Measurements from ENCODE around the gene CTNNA3. TPM values are rescaled to one million over a fixed set of nuclear protein-coding genes. Genes with fewer than 3 reads are reported as not detected.

The CTNNA3 gene
- total RNA-seq, 1 experiment from 2014 or later, result 0.32 TPM

- no peak overlapping the region for H3K27ac ChIP-seq (ENCODE audit: low read depth, low read length)
- intact Hi-C loops (cut with micrococcal nuclease), result no loop called here
- ChIA-PET POLR2A (no interaction called here), RAD21 (ENCODE audit: low non-redundant PET in 1 of 2, low total read pairs in 2 of 2, uncharacterized antibody in 2 of 2, unreplicated experiment in 2 of 2) (no interaction called here), CTCF (no interaction called here)
- no peaks in the 10 kb centered on the region for H3K79me2 ChIP-seq (ENCODE audit: insufficient read depth, low read length)
- no peaks in the 10 kb centered on the region for H4K20me1 ChIP-seq (ENCODE audit: insufficient read depth)
- no peak overlapping the region for H3K4me2 ChIP-seq (ENCODE audit: low read length)
- no peak for ATAC-seq
- H3K4me3 ChIP-seq (replicated peaks in 1 of 2; ENCODE audit: low read depth in 1 of 2, low read length in 2 of 2), result no peak overlapping the region
- BruUV-seq (replicated peaks), result no TSS peak
- no peaks in the 10 kb centered on the region for H3K9me2 ChIP-seq (ENCODE audit: insufficient read depth)
- H3K27me3 ChIP-seq (ENCODE audit: insufficient read depth, low read length), result no peaks in the 10 kb centered on the region
- no peak for DNase-seq (ENCODE audit: low read depth, low spot score)
- no peaks in the 10 kb centered on the region for H3K9me3 ChIP-seq (ENCODE audit: control insufficient read depth in 1 of 2, insufficient read depth in 1 of 2, low read depth in 1 of 2, low read length in 2 of 2)
- no peaks in the 10 kb centered on the region for H3K4me1 ChIP-seq (ENCODE audit: control insufficient read depth in 1 of 2, insufficient read depth in 2 of 2, low read length in 2 of 2)
- H3K9ac ChIP-seq (ENCODE audit: low read length), result no peak overlapping the region
- H3K36me3 ChIP-seq (ENCODE audit: control insufficient read depth in 1 of 2, insufficient read depth in 2 of 2, low read length in 2 of 2), result no peaks in the 10 kb centered on the region
- H2AFZ ChIP-seq (ENCODE audit: low read depth, low read length, poor library complexity, severe bottlenecking), result no peak overlapping the region
- TF ChIP-seq POLR2AphosphoS5 (IDR thresholded peaks at IDR 0.05; ENCODE audit: low read depth, low read length) (no peak), EZH2phosphoT487 (IDR thresholded peaks at IDR 0.05; ENCODE audit: borderline replicate concordance) (no peak), FOSL1 (IDR thresholded peaks at IDR 0.05; ENCODE audit: low read depth) (no peak), MAX (IDR thresholded peaks at IDR 0.05) (no peak)
These were observed 19.7 kb downstream of the CTNNA3 start for GRCh38 chr10:67676208-67676825.

DNA sequence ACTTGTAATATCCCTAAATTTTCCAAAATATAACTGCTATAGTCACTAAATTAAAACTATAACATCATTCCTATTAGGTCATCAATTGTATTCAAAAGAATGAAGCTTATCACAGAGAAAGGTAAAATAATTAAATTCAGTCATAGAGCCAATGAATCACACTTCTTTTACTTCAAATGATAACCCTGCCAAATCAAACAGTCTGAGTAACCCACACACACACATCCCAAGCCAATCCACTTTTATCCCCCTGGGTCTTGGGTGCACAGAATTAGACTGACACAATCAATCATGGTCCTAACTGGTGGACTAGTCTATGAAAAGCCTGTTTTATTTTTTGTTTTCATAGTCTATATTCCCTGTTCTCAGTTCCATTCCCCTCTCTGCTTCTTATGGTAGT lies 25.6 kb downstream of the CTNNA3 start:
- CTCF ChIA-PET, result no interaction called here
- H3K9me3 ChIP-seq (ENCODE audit: control insufficient read depth in 1 of 2, insufficient read depth in 1 of 2, low read depth in 1 of 2, low read length in 2 of 2), result no peaks in the 10 kb centered on the region
- no peak overlapping the region for H3K4me3 ChIP-seq (replicated peaks in 1 of 2; ENCODE audit: low read depth in 1 of 2, low read length in 2 of 2)
- POLR2A ChIA-PET, result no interaction called here
- H3K9ac ChIP-seq (ENCODE audit: low read length), result no peak overlapping the region
- no peaks in the 10 kb centered on the region for H4K20me1 ChIP-seq (ENCODE audit: insufficient read depth)
- RAD21 ChIA-PET (ENCODE audit: low non-redundant PET in 1 of 2, low total read pairs in 2 of 2, uncharacterized antibody in 2 of 2, unreplicated experiment in 2 of 2), result no interaction called here
- ATAC-seq (no peak), DNase-seq (ENCODE audit: low read depth, low spot score) (no peak)
- no peak overlapping the region for H2AFZ ChIP-seq (ENCODE audit: low read depth, low read length, poor library complexity, severe bottlenecking)
- no peak overlapping the region for H3K27ac ChIP-seq (ENCODE audit: low read depth, low read length)
- intact Hi-C loops (cut with micrococcal nuclease), result no loop called here
- no peaks in the 10 kb centered on the region for H3K27me3 ChIP-seq (ENCODE audit: insufficient read depth, low read length)
- H3K4me1 ChIP-seq (ENCODE audit: control insufficient read depth in 1 of 2, insufficient read depth in 2 of 2, low read length in 2 of 2), result peaks cover 9 to 14% of the 10 kb centered on the region in 2 experiments
- TF ChIP-seq, protein P1, sequence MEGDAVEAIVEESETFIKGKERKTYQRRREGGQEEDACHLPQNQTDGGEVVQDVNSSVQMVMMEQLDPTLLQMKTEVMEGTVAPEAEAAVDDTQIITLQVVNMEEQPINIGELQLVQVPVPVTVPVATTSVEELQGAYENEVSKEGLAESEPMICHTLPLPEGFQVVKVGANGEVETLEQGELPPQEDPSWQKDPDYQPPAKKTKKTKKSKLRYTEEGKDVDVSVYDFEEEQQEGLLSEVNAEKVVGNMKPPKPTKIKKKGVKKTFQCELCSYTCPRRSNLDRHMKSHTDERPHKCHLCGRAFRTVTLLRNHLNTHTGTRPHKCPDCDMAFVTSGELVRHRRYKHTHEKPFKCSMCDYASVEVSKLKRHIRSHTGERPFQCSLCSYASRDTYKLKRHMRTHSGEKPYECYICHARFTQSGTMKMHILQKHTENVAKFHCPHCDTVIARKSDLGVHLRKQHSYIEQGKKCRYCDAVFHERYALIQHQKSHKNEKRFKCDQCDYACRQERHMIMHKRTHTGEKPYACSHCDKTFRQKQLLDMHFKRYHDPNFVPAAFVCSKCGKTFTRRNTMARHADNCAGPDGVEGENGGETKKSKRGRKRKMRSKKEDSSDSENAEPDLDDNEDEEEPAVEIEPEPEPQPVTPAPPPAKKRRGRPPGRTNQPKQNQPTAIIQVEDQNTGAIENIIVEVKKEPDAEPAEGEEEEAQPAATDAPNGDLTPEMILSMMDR (IDR thresholded peaks at IDR 0.05 in 2 of 3, conservative IDR thresholded peaks at IDR 0.05 in 1 of 3; ENCODE audit: borderline replicate concordance in 1 of 3, insufficient read depth in 1 of 3, low read depth in 2 of 3, low read length in 2 of 3), result no peak
- no peak for TF ChIP-seq SP1 (IDR thresholded peaks at IDR 0.05; ENCODE audit: low read depth)
- no peaks in the 10 kb centered on the region for H3K9me2 ChIP-seq (ENCODE audit: insufficient read depth)
- no peak overlapping the region for H3K4me2 ChIP-seq (ENCODE audit: low read length)
- no peaks in the 10 kb centered on the region for H3K36me3 ChIP-seq (ENCODE audit: control insufficient read depth in 1 of 2, insufficient read depth in 2 of 2, low read length in 2 of 2)
- BruUV-seq (replicated peaks), result no TSS peak
- no peaks in the 10 kb centered on the region for H3K79me2 ChIP-seq (ENCODE audit: insufficient read depth, low read length)
